ENCODE measurements around the gene MARK2.

DNA sequence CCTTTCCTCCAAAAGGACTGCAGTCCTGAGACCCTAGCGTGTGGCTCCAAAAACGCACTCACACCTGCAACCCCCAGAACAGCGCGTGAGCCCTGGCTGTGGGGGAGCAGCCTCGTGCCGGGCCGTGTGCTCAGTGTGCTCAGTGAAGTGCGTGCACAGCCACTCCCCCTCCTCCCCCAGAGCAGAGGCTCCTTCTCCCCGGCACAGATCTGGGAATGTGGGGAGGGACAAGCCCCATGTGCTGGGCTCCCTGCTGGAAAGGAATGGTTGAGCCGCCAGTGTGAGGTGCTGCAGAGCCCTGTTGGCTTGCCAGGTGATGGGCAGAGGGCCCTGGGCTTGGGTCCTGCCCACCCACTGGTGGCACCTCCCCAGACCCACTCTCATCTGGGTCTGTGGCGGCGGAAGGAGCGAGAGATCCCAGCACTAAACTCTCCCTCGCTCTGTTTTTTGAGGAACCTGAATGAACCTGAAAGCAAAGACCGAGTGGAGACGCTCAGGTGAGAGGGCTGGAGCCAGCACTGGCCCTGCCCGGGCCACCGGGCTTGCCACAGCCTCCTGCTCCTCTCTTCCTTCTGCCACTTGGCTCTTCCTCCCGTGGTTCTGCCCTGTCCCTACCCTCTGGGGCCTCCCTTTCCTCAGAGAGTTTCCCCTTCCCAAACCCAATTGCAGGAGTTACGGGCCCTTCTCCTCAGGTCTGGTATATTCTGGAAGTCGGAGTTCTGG lies 69.1 kb downstream of the MARK2 start:
- TF ChIP-seq, protein P1, sequence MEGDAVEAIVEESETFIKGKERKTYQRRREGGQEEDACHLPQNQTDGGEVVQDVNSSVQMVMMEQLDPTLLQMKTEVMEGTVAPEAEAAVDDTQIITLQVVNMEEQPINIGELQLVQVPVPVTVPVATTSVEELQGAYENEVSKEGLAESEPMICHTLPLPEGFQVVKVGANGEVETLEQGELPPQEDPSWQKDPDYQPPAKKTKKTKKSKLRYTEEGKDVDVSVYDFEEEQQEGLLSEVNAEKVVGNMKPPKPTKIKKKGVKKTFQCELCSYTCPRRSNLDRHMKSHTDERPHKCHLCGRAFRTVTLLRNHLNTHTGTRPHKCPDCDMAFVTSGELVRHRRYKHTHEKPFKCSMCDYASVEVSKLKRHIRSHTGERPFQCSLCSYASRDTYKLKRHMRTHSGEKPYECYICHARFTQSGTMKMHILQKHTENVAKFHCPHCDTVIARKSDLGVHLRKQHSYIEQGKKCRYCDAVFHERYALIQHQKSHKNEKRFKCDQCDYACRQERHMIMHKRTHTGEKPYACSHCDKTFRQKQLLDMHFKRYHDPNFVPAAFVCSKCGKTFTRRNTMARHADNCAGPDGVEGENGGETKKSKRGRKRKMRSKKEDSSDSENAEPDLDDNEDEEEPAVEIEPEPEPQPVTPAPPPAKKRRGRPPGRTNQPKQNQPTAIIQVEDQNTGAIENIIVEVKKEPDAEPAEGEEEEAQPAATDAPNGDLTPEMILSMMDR (IDR thresholded peaks at IDR 0.05) = no peak
- TF ChIP-seq SMC3 (IDR thresholded peaks at IDR 0.05; ENCODE audit: low read depth, low read length) (no peak), EP300 (IDR thresholded peaks at IDR 0.05; ENCODE audit: borderline replicate concordance in 1 of 2, low read depth in 1 of 2, low read length in 1 of 2) (no peak), RAD21 (IDR thresholded peaks at IDR 0.05; ENCODE audit: low read length) (no peak), ELF1 (IDR thresholded peaks at IDR 0.05) (no peak), EZH2phosphoT487 (IDR thresholded peaks at IDR 0.05; ENCODE audit: borderline replicate concordance, low read depth) (no peak), TEAD4 (IDR thresholded peaks at IDR 0.05; ENCODE audit: borderline replicate concordance, insufficient read depth) (no peak), GATA2 (CRISPR knock-in tag; IDR thresholded peaks at IDR 0.05) (no peak), POLR2AphosphoS5 (IDR thresholded peaks at IDR 0.05; ENCODE audit: low read depth, low read length) (no peak), GABPA (IDR thresholded peaks at IDR 0.05; ENCODE audit: low read depth) (no peak), NRF1 (IDR thresholded peaks at IDR 0.05; ENCODE audit: low read depth, low read length) (no peak)
- TF ChIP-seq, protein P2, sequence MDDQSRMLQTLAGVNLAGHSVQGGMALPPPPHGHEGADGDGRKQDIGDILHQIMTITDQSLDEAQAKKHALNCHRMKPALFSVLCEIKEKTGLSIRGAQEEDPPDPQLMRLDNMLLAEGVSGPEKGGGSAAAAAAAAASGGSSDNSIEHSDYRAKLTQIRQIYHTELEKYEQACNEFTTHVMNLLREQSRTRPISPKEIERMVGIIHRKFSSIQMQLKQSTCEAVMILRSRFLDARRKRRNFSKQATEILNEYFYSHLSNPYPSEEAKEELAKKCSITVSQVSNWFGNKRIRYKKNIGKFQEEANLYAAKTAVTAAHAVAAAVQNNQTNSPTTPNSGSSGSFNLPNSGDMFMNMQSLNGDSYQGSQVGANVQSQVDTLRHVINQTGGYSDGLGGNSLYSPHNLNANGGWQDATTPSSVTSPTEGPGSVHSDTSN (IDR thresholded peaks at IDR 0.05) = no peak

Data from SK-N-SH (cell line).